HG02642 (cell line): ENCODE data around the gene TOP1.

Source experiments
- ATAC-seq: cut with Tn5 transposase; IDR thresholded peaks from one replicate; pipeline ENCODE4 v1.9.1; 2021; ENCODE audit warnings: mild to moderate bottlenecking; ENCODE audit not compliant: unreplicated experiment, poor library complexity

TOP1 gene

DNA sequence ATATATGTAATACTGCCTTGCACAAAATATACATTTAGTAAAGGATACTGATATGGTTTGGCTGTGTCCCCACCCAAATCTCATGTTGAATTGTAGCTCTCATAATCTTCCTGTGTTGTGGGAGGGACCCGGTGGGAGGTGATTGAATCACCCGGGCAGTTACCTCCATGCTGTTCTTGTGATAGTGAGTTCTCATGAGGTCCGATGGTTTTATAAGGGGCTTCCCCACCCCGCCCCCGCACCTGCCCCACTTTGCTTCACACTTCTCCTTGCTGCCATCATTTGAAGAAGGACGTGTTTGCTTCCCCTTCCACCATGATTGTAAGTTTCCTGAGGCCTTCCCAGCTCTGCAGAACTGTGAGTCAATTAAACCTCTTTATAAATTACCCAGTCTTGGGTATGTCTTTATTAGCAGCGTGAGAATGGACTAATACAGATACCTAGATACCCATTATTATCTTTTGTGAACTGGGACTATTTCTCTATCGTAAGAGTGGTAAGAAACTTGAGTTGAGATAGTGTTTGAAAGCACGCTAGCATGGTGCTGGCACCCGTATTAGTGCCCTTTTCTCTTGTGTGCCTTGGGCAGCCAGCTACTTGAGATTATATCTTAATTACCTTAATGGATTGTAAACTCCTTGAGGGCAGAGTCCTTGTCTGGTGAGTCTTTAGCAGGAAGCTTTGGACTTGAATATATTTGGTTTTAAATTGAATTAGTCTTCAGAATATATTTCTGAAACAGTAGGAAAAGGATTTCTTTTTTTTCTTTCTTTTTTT, 25.6 kb downstream of the TOP1 start:
- no peak for ATAC-seq

DNA sequence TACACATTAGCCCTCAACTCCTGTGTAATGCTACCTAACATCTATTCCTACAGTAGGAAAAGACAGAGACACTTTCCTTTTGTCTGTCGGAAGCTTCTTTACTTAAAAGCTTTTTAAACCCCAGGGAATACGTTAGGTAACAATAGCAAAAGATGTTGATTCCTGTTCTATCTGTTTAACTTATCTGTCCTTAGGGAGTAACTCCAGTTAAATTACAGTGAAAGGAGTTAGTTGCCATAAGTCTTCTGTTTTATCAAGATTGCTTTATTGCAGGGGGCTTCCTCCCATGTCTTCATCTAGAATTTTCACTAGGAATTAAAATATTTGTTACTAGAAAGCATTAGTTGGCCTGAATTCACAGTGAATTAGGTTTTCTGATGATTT, 26.2 kb downstream of the TOP1 start:
- no peak for ATAC-seq

DNA sequence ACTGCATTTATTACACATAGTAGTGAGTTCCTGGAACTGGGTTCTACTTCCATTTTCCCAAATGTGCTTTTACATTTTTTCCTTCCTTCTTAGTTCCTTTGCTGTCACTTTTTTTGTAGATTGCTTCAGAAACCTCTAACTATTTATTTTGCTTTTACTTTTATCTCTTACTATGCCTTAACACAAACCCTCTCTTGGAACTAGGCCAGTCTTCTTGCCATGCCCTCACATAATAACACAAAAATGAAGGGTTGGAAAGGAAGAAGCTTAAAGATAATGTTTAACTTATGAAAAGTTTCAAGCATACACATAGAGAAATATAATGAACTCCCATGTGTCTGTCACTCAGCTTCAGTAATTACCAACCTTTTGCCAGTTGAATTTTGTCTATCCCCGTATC, 27.1 kb downstream of the TOP1 start:
- ATAC-seq: no peak

DNA sequence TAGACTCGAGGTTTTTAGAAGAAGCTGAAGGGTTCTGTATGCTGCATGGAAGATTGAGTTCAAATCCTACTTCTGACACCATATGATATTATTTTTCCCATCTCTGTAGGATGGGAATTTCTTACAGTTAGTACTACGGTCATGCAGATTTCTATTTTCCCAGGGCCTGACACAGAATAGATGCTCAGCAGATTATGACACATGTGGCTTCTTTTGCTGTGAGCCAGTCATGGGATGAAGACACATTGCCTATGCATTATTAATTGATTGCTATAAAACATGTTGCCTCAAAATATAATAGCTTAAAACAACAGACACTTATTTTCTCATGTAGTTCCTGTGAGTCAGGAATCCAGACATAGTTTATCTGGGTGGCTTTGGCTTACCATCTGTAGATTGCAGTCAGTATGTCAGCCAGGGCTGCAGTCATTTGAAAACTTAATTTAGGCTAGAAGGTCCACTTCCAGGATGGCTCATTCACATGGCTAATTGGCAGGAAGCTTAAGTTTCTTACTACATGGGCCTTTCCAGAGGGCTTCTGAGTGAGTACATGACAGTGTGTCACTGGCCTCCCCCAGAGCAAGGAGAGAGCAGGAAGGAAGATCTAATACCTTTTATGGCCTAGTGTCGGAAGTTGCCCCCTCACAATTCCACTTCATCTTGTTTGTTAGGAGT, 29.5 kb downstream of the TOP1 start:
- no peak for ATAC-seq

DNA sequence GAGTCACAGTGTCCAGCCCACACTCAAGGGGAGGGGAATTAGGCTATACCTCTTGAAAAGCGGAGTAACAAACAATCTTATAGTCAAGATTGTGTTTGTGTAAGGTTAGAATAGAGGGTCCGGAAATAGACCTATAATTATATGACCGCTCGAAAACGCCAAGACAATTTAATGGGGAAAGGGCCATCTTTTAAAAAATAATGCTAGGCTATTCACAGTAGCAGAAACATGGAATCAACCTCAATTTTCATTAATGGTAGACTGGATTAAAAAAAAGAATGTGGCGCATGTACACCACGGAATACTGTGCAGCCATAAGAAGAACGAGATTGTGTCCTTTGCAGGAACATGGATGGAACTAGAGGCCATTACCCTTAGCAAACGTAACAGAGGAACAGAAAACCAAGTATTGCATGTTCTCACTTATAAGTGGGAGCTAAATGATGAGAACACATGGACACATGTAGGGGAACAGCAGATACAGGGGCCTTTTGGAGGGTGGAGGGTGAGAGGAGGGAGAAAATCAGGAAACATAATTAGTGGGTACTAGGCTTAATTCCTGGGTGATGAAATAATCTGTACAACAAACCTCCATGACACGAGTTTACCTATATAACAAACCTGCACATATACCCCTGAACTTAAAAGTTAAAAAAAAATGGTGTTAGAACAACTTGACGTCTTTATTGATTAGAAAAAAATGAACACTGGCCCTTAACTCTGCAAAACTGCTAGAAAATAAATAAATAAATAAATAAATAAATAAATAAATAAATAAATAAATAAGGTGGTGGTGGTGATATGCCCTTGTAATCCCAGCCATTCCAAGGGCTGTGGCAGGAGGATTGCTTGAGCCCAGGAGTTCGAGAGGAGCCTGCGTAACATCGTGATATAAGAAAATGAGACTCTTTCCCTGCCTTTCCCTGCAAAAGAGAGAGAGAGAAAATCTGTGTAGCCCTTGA, 30.3 kb downstream of the TOP1 start:
- no peak for ATAC-seq

DNA sequence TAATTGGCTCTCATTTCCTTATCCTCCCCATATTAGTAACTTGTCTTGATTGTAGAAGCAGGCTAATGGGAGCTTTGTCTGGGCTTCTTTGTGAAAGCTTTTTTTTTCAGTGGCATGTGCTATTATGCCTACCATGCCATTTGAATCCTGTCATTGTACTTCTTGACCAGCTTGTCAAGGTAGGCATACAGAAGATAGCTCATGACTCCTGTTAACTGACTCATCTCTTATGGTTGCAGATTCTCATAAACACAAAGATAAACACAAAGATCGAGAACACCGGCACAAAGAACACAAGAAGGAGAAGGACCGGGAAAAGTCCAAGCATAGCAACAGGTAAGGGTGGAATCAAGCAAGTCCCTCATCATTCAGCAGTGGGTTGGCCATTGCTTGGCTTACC, 32.5 kb downstream of the TOP1 start:
- no peak for ATAC-seq

DNA sequence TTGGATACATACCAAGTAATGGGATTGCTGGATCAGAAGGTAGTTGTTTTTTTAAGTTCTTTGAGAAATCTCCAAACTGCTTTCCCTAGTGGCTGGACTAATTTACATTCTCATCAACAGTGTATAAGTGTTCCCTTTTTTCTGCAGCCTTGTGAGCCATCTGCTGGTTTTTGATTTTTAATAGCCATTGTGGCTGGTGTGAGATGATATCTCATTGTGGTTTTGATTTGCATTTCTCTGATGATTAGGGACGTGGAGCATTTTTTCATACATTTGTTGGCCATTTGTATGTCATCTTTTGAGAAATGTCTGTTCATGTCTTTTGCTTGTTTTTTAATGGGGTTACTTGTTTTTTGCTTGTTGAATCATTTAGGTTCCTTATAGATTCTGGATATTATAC, 34.8 kb downstream of the TOP1 start:
- no peak for ATAC-seq

DNA sequence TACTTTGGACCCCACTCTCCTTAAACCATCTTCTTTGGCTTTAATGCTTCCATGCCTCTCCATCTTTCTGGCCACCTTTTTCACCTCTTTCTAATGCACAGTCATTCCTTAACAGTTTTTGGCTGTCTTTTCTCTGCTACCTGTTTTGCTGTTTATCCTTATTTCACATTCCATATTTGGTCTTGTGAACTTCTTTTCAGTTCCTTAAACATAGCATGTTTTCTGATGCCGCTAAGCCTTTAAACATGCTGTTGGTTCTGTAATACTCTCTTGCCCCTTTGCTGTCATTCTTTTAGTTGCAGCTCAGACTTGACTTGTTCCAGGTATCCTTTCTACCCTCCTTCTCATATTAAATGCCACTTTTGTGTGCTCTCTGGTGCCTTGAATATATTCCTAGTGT, 35.8 kb downstream of the TOP1 start:
- peak; percentile 52 for ATAC-seq

DNA sequence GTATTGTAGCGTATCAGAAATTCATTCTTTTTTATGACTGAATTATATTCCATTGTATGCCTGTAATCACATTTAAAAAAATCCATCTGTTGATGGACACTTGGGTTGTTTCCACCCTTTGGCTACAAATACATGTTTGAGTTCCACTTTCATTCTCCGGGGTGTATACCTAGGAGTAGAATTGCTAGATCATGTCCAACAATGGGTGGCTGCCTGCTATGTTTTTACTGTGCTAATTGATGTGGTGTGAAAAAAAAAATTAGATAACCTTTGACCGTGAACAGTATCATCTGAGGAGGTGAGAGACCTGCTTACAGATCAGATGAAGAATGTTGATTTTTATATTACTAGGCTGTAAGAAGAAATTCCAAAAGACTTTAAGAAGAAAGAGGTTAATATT, 37.1 kb downstream of the TOP1 start:
- ATAC-seq: no peak

DNA sequence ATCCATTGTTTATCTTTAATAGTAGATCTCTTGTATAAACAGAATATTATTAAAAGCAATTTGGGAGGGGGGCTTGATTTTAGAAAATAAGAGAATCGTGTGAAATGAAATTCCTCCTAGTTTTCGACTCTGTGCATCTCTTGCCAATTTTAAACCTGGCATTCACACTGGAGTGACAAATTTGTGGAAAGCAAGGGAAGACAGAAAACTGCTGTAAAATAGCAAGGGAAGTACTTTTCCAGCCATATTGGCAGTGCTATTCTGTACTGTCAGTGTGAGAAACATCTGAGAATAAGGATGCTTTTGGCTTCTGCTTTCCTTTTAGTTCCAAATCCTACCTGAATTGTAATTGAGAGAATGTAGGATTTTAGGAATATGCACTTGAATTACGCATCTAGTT, 40.2 kb downstream of the TOP1 start:
- ATAC-seq: no peak

DNA sequence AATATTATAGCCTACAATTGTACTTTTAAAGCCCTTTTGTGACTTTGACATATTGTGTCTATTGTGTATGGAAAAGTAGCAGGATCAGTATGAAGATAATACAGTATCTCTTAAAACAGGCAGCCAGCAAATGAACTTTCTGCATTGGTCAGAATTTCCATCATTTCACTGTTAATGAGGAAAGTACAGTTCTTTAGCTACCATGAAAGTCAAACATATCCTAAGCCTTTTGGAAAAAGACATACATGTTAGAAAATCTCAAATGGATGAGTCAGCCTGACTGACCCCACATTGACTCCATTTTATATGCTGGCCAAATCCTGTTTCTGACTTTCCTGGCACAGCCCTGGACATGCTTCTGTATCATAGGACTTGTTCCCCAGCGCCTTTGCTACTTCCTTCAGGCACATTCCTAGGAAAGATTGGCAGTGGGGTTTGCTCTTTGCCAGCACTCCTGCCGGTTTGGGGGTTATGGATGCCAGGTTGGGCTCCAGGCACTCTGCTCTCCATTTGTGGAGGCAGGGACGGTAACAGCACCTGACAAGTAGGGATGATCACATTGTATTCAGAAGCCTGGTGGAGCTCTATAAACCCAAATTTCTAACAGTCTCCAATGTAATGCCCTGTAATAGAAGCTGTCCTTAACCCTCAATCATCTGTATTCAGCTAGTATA, 43.7 kb downstream of the TOP1 start:
- ATAC-seq: no peak

DNA sequence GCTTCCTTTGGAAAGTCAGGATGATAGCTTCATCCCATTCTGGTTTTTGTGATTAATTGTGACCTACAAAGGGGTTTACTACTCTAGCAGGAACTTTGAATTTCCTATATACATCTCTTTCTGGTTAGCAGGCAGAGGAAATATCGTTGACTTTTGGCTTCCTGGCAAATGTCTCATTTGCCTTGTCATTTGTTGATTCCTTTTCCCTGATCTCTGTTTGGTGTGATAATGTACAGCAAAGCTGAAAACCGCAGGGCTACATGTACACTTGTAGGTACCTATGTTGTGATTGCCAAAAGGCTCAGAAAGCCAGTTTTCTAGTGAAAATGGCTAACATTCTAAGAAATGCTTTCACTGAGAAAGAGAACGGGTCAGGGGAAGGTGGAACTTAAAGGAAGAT, 44.3 kb downstream of the TOP1 start:
- no peak for ATAC-seq

DNA sequence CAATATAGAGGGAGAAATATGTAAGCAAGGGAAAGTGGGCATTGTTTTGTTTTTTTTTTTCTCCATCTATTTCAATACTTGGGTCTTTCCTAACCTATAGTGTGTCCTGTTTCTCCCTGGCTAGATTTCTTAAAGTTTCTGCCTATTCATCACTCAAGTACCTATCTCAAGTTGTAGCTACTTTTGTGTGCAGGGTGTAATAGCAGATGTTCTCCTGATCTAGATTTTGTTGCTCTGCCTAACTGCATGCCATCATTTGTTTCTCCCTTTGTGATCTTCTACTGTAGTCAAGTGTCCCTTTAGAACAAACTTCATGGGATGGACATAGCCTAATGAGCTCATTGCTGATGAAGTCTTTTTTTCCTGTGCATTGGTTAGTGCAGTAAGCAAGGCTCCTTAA, 45.8 kb downstream of the TOP1 start:
- ATAC-seq: no peak

DNA sequence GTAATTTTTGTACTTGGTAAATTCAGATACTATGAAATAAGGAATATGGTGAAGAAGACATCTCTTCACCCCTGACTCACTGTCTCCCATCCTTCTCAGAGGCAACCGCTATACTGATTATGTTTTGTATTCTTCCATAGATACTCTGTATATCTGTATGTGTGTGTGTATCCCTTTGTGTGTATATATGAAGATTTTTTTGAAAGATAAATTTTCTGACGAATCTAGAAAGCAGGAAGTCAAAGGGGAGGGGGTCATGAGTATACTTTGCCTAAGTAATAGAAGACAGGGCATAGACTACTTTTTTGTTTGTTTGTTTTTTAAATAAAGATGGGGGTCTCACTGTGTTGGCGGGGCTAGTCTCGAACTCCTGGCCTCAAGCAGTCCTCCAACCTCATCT, 48.2 kb downstream of the TOP1 start:
- no peak for ATAC-seq

DNA sequence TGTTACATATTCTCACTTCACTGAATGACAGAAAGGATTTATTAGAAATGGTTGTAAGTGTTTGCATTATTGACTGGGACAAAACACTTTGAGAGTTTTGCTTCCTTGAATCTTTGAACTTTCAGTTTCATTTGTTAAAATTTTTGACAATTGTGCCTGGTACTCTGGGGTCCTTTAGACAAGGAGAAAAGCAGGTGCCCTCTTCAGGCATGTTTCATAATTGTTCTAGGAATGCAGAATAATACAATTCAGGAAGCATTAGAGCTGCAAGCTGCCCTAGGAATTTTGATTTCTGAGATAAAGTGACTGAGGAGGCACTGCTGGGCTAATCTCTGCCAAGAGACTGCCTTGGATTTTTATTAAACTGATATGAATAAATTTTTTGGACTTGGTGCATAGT, 49.7 kb downstream of the TOP1 start:
- ATAC-seq: no peak

DNA sequence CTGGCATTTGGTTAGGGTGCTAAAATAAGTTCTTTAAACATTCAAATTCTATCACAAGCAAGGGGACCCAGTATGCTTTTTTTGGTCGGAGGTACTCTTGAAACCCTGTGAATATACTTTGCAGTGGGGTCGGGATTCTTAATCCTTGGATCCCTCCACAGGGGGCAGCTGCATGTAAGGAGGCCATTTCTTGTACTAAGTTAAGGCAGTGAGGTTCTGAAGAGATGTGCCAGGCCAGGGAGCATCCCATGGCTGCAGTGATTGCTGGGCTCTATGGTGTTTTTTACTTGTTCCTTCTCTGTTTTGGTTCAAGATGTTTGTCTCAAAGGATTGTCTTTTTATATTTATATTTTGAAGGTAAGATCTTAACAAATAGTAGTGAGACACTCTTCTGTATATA, 50.4 kb downstream of the TOP1 start:
- no peak for ATAC-seq

DNA sequence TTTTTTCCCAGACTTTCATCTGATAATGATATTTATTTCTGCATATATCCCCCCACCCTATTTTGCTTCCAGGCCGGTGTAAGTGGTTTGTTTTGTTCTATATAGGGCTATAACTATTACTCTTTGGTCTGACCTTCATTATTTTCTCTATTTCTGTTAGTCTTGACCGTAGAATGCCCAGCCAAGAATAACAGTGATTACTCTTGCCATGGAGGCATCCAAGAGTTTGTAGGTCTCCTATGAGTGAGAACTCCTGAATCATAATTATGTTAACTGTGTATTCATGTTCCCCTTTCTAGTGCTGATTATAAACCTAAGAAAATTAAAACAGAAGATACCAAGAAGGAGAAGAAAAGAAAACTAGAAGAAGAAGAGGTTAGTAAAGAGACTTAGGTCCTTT, 52.2 kb downstream of the TOP1 start:
- ATAC-seq: no peak

DNA sequence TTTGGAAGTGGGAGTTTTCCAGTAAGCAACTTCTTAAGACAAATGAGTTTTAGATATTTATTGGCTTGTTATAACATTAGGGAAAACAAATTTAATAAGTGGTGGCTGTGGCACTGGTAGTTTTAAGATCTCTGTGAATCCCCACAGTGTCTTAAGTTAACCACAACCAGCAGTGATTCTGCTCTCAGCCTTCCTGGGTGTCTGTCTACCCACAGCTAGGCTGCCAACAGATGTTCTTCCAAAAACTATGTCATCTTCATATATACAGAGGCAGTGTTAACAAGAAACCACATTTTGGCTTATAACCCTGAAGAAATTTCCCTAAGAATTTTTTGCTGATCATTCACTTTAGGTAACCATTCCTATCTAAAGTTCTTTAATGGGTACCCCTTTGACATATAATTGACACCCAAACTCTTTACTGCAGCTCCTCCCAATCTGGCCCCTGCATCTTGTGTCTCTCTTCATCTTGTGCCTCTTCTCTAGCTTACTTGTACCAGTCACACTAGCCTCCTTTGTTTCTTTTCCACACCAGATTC, 52.7 kb downstream of the TOP1 start:
- ATAC-seq: no peak

DNA sequence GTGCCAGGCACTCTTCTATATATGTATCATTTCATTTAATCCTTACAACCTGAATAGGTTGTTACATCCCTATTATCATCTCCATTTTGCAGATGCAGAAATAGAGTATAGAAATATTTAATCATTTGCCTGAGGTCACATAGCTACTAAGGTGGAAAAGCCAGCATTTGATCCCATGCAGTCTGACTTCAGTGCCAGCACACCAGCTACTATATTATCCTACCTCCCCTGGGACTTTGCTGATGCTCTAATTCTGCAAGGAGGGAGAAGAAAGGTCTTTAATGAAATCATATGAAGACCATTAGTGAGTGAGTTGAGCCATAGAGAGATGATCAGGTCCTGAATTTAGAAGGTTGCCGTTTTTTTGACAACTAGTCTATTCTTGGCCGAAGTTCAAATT, 53.7 kb downstream of the TOP1 start:
- no peak for ATAC-seq

DNA sequence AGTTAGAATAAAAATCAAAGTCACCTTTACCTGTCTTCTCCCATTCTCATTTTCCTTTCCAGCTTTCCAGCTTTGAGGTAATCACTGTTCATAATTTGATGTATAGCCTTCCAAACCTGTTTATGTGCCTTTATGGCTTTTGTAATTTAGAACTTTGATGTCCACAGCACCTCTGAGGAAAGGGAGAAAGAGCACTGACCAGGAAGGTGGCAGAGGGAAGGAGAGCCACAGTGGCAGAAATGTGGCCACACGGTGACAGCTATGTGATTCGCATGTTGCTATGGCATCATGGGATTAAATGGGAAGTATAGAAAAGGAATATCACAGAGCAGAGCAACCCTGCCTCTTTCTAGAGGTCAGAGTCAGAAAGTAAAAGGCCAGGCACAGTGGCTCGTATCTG, 57.0 kb downstream of the TOP1 start:
- no peak for ATAC-seq
